22Rv1 (cell line): ENCODE data around the gene ATP9A.
A peak's percentile ranks its signal among the peaks of the same experiment; 100 is the strongest.

Experiments used
- H3K27ac ChIP-seq: fragments of 450-650 bp; 2 replicates; pipeline ENCODE4 v1.5.1; 2017
- ZFX ChIP-seq: fragments of 450-650 bp; IDR thresholded peaks from 2 replicates; pipeline ENCODE4 v1.6.1; 2017; ENCODE audit warnings: antibody characterized with exemption, borderline replicate concordance
- TF ChIP-seq, protein P1 (sequence below): fragments of 450-650 bp; IDR thresholded peaks from 2 replicates; pipeline ENCODE4 v1.5.1; 2017; ENCODE audit warnings: mild to moderate bottlenecking

Gene ATP9A

DNA sequence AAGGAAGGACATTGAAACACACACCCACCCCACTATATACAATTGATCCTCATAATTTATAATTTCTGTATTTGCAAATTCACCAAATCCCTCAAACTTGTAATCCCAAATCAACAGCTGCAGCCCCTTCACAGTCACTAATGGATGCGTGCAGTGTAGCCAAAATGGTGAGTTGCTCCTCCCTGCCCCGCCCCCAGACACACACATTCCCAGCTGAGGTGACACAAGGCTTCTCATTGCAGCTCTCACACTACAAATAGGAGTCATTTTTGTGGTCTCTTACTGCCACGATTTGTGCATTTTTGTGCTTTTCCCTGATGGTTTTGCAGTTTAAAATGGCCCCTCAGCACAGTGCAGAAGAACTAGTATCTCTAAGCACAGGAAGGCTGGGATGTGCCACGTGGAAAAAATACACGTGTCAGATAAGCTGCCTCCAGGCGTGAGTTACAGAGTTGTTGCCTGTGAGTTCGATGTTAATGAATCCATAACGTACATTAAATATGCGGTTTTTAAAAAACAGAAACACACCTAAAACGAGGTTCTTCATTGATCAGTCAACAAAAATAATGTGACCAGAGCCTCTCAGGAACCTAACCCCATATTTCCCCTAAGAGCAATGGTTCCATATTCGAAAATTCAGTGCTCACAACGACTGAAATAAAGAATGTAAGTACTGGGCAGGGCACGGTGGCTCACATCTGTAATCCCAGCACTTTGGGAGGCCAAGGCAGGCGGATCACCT is 8.2 kb downstream of the ATP9A start:
- no peak overlapping the region for H3K27ac ChIP-seq
- TF ChIP-seq, protein P1, sequence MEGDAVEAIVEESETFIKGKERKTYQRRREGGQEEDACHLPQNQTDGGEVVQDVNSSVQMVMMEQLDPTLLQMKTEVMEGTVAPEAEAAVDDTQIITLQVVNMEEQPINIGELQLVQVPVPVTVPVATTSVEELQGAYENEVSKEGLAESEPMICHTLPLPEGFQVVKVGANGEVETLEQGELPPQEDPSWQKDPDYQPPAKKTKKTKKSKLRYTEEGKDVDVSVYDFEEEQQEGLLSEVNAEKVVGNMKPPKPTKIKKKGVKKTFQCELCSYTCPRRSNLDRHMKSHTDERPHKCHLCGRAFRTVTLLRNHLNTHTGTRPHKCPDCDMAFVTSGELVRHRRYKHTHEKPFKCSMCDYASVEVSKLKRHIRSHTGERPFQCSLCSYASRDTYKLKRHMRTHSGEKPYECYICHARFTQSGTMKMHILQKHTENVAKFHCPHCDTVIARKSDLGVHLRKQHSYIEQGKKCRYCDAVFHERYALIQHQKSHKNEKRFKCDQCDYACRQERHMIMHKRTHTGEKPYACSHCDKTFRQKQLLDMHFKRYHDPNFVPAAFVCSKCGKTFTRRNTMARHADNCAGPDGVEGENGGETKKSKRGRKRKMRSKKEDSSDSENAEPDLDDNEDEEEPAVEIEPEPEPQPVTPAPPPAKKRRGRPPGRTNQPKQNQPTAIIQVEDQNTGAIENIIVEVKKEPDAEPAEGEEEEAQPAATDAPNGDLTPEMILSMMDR, result no peak
- TF ChIP-seq ZFX, result no peak

DNA sequence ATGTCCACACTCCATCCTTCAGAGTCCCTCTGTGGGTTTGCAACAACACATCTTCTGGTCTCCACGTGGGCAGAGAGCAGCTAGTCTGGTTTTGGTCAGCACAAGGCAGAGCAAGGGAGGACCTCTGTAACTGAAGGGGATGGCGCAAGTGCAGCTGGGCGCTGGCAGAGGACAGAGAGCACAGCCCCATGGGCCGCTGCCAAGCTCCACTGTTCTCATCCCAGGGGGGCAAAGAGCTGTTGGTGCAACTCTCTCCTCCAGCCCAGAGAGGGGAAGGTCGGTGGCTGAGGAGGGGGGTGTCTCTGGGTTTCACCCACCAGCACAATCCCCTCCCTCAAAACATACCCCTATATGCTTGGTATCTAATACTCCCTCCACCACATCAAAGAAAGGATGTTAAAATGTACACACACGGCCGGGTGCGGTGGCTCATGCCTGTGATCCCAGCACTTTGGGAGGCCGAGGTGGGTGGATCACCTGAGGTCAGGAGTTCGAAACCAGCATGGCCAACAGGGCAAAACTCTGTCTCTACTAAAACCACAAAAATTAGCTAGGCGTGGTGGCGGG is 9.1 kb downstream of the ATP9A start:
- TF ChIP-seq, protein P1, result no peak
- TF ChIP-seq ZFX, result no peak
- H3K27ac ChIP-seq, result no peak overlapping the region

DNA sequence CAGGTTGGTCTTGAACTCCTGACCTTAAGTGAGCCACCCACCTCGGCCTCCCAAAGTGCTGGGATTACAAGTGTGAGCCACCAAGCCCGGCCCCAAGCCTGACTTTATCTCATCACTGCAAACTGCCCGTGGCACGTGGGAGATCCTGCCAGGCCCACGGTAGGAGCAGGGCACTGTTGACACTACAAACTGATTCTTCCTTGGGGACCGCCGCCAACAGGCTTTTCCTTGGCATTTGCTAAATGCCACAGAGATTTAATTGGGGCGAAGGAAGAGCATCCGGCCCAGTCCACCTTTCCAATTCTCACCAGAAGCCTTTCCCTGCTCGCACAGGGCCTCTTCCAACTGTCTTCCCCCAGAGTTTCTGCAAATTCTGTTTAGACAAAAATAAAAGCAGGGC is 11.0 kb downstream of the ATP9A start:
- TF ChIP-seq, protein P1, result no peak
- no peak for TF ChIP-seq ZFX
- no peak overlapping the region for H3K27ac ChIP-seq

DNA sequence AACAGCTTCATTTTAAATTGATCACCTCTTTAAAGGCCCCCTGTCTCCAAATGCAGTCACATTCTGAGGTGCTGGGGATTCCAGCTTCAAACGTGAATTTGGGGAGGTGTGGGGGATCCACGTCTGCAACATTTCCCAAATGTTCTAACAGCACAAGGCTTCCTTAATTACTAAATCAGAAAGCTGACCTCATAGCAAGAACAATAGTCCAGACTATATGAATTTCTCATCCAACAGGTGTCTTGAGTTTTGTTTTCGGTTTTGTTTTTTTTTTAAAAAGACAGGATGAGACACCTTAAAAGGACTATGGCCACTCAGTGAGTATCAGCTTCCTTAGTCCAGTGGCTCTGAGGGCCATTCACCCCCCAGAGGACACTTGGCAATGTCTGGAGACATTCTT is 11.5 kb downstream of the ATP9A start:
- TF ChIP-seq ZFX, result no peak
- TF ChIP-seq, protein P1, result no peak
- H3K27ac ChIP-seq, result no peak overlapping the region

DNA sequence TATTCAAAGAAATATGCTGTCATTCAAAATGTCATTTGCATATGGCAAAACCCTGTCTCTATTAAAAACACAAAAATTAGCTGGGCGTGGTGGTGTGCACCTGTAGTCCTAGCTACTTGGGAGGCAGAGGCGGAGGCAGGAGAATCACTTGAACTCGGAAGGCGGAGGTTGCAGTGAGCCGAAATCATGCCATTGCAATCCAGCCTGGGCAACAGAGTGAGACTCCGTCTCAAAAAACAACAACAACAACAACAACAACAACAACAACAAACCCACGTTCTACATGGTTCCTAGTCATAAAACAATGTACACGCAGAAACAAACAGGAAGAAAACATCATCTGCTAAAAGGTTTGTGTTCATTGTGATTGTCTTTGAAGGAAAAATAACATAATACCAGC is 15.0 kb downstream of the ATP9A start:
- peak overlapping the region; percentile 80 for H3K27ac ChIP-seq

DNA sequence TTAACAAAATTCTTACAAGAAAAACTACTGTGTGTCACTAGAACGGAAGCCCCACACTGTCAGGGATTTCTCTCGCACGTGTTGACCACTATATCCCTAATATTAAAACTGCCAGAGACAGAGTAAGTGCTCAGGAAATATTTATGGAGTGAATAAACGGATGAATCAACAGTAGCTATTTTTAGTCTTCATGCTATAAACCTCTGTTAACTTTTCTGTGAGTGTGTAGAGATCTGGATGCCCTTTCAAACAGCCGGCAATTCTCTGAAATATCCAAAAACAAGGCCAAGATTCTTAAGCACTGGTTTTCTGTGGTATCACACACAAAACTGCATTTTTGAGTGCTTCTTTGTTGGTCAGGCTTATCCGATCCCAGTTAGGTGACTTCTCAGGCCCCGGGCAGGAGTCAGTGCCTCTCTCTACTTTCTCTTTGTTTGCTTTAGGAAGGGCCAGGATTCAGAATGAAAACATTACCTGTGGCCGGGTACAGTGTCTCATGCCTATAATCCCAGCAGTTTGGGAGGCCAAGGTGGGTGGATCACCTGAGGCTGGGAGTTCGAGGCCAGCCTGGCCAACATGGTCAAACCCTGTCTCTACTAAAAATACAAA is 15.7 kb downstream of the ATP9A start:
- H3K27ac ChIP-seq, result peak overlapping the region; percentile 80
- TF ChIP-seq, protein P1, result no peak
- TF ChIP-seq ZFX, result no peak

DNA sequence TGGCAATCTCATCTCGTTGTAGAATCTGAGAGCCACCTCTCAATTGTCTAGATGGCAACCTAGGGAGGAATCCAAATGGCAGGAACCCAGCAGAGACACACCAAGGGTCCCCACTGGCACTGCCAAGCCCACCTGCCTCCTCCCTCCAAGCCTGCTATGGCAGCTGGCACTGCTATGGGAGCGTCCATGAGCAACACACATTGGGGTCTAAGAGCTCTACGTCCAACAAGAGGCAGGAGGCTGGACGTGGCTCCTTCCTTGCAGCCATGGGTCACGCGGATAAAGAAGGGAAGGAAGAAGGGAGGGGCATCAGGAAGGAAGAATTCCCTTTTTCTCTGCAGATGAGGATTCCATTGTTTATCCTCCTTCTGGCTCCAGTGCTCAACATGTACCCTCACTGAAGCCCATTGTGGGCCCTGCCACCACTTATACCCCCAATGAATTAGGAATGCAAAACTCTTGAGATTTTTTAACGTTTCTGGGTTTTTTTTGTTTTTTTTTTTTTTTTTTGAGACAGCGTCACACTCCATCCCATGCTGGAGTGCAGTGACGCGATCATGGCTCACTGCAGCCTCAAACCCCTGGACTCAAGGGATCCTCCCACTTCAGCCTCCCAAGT is 17.3 kb downstream of the ATP9A start:
- TF ChIP-seq, protein P1, result no peak
- no peak for TF ChIP-seq ZFX
- H3K27ac ChIP-seq, result peak overlapping the region; percentile 67
